K562 (cell line): ENCODE data around the gene C6orf89. TPM values are rescaled to one million over a fixed set of nuclear protein-coding genes. Genes with fewer than 3 reads are reported as not detected.

Experiments used
- ARID2 ChIP-seq: fragments of 450-650 bp; IDR thresholded peaks from 2 replicates; pipeline ENCODE4 v1.6.1; 2017; ENCODE audit warnings: antibody characterized with exemption, mild to moderate bottlenecking
- BHLHE40 ChIP-seq: IDR thresholded peaks from 2 replicates; pipeline ENCODE4 v1.6.1; 2011; ENCODE audit warnings: low read length, improper control_type of control experiment
- CHD4 ChIP-seq: fragments of 200-600 bp; sonication (generic); IDR thresholded peaks from 3 replicates; pipeline ENCODE4 v1.6.1; 2012; ENCODE audit warnings: low read depth, mild to moderate bottlenecking, mixed read lengths, low read length, inconsistent platforms; ENCODE audit not compliant: insufficient read depth, insufficient replicate concordance, poor library complexity, severe bottlenecking
- CTCF ChIP-seq, 3 experiments: IDR thresholded peaks in 2 of 3; conservative IDR thresholded peaks in 1 of 3; 2 replicates each; pipeline ENCODE4 v1.5.1; 2011 to 2012; ENCODE audit warnings: low read length in 3 of 3, mild to moderate bottlenecking in 3 of 3, control low read depth in 2 of 3, improper control_type of control experiment in 1 of 3, inconsistent platforms in 1 of 3, low read depth in 1 of 3, mixed read lengths in 1 of 3, moderate library complexity in 1 of 3; ENCODE audit not compliant: insufficient read depth in 2 of 3
- ETV5 ChIP-seq: sonication (generic); formaldehyde crosslinking; IDR thresholded peaks from 2 replicates; pipeline ENCODE4 v1.4.0; 2020; ENCODE audit warnings: low read depth, mild to moderate bottlenecking, missing genetic modification reagents
- HBP1 ChIP-seq: fragments of 450-650 bp; formaldehyde crosslinking; IDR thresholded peaks from 2 replicates; pipeline ENCODE4 v1.4.0; 2022; ENCODE audit warnings: missing genetic modification characterization
- KDM1A ChIP-seq, 2 experiments: fragments of 450-650 bp; IDR thresholded peaks; 2 replicates each; pipeline ENCODE4 v1.6.1; 2016; ENCODE audit warnings: mild to moderate bottlenecking in 2 of 2
- LEF1 ChIP-seq: fragments of 450-650 bp; IDR thresholded peaks from 2 replicates; pipeline ENCODE4 v1.6.1; 2016; ENCODE audit warnings: mild to moderate bottlenecking
- NCOA1 ChIP-seq: fragments of 450-650 bp; IDR thresholded peaks from 2 replicates; pipeline ENCODE4 v1.6.1; 2016; ENCODE audit warnings: low read depth
- NEUROD1 ChIP-seq: fragments of 150-350 bp; IDR thresholded peaks from 2 replicates; pipeline ENCODE4 v1.6.1; 2014; ENCODE audit warnings: borderline replicate concordance, low read length, low read depth; ENCODE audit not compliant: partially characterized antibody
- POLR2A ChIP-seq: fragments of 450-650 bp; conservative IDR thresholded peaks from 2 replicates; pipeline ENCODE4 v1.6.1; 2016
- PTBP1 ChIP-seq: fragments of 200-400 bp; formaldehyde crosslinking; IDR thresholded peaks from 2 replicates; pipeline ENCODE4 v1.6.1; 2017; ENCODE audit warnings: low read depth, low read length
- RBM22 ChIP-seq: fragments of 200-400 bp; formaldehyde crosslinking; IDR thresholded peaks from 2 replicates; pipeline ENCODE4 v1.6.1; 2018; ENCODE audit warnings: low read length, low read depth; ENCODE audit not compliant: poor library complexity, severe bottlenecking
- RBM39 ChIP-seq: fragments of 200-400 bp; formaldehyde crosslinking; optimal IDR thresholded peaks from 2 replicates; pipeline ENCODE3; 2018; ENCODE audit warnings: low read depth, low read length
- SUPT5H ChIP-seq: fragments of 450-650 bp; IDR thresholded peaks from 2 replicates; pipeline ENCODE4 v1.6.1; 2016
- XRCC4 ChIP-seq: IDR thresholded peaks from one replicate; pipeline ENCODE4 v1.6.1; 2011; ENCODE audit not compliant: insufficient read depth, insufficient read length; ENCODE audit errors: extremely low read depth
- ZNF175 ChIP-seq: fragments of 200-800 bp; sonication (Bioruptor generic); IDR thresholded peaks from 2 replicates; pipeline ENCODE4 v1.6.1; 2016; ENCODE audit warnings: low read depth, mild to moderate bottlenecking, missing genetic modification characterization, missing compliant biosample characterization
- ZNF184 ChIP-seq: sonication (generic); formaldehyde crosslinking; IDR thresholded peaks from 2 replicates; pipeline ENCODE4 v1.5.0; 2020; ENCODE audit warnings: missing genetic modification reagents
- ZNF239 ChIP-seq: fragments of 250-450 bp; sonication (Bioruptor Pico); IDR thresholded peaks from 2 replicates; pipeline ENCODE4 v1.4.0; 2020; ENCODE audit warnings: mild to moderate bottlenecking
- ZNF263 ChIP-seq: sonication (generic); formaldehyde crosslinking; IDR thresholded peaks from 2 replicates; pipeline ENCODE4 v1.8.0; 2022; ENCODE audit warnings: mild to moderate bottlenecking, missing genetic modification reagents, borderline replicate concordance
- ZNF639 ChIP-seq, 2 experiments: fragments of 200-800 bp in 1 of 2; sonication (Bioruptor generic) in 1 of 2; sonication (generic) in 1 of 2; formaldehyde crosslinking in 1 of 2; IDR thresholded peaks in 1 of 2; conservative IDR thresholded peaks in 1 of 2; 2 replicates each; pipeline versions ENCODE4 v1.5.0 to v1.6.1; 2016 to 2020; ENCODE audit warnings: missing compliant biosample characterization in 1 of 2, missing genetic modification characterization in 1 of 2, missing genetic modification reagents in 1 of 2
- polyA plus RNA-seq, 8 experiments: library from polyadenylated mRNA; depleted of rRNA in 4 of 8; stranded (reverse) in 5 of 8; unstranded in 3 of 8; fragments of >200 nt; fragmentation: Nextera tagmentation in 2 of 8; fragmentation: Illumina TruSeq in 1 of 8; extraction: Ambion mirVana in 2 of 8; extraction: Trizol in 1 of 8; gene quantifications; 2 replicates each; pipeline versions ENCODE4 v1.2.1 to v1.2.3, GENCODE V29; 2011 to 2014; ENCODE audit warnings: inconsistent platforms in 1 of 8, missing spikeins in 1 of 8
- total RNA-seq, 7 experiments: library from RNA; depleted of rRNA in 6 of 7; stranded (reverse); fragments of >200 nt in 6 of 7; fragmentation: Illumina TruSeq in 2 of 7; extraction: Trizol in 2 of 7; gene quantifications; 2 replicates each; pipeline versions ENCODE4 v1.2.1 to v1.2.3, GENCODE V29; 2011 to 2021; ENCODE audit warnings: low replicate concordance in 1 of 7

The C6orf89 gene
- total and polyA plus RNA-seq, 9 of the 15 experiments (the other 6 are each of a cell fraction or from before 2014, with no cell fraction given) = 35.2 to 111 (median 58.5) TPM

GRCh38 chr6:36848658-36849441 is 36.9 kb upstream of the C6orf89 start (continued):
- no peak for TF ChIP-seq HBP1 (CRISPR knock-in tag)
- no peak for TF ChIP-seq CTCF (IDR thresholded peaks at IDR 0.05 in 2 of 3, conservative IDR thresholded peaks at IDR 0.05 in 1 of 3; ENCODE audit: insufficient read depth in 2 of 3, low read depth in 1 of 3, low read length in 3 of 3)
- TF ChIP-seq POLR2A = no peak
- TF ChIP-seq ZNF239 (CRISPR knock-in tag) = no peak
- no peak for TF ChIP-seq ZNF639 (CRISPR knock-in tag; conservative IDR thresholded peaks at IDR 0.05 in 1 of 2, IDR thresholded peaks at IDR 0.05 in 1 of 2)
- TF ChIP-seq XRCC4 = no peak
- no peak; the same call in 1 of the 2 replicates for TF ChIP-seq NCOA1
- TF ChIP-seq BHLHE40 = peak; percentile 95
- TF ChIP-seq ZNF175 (CRISPR knock-in tag) = no peak; the same call in 1 of the 2 replicates
- TF ChIP-seq RBM22 = no peak
- no peak for TF ChIP-seq ZNF184 (CRISPR knock-in tag)
- TF ChIP-seq ZNF263 (CRISPR knock-in tag) = peak; percentile 58; the same call in 1 of the 2 replicates
- TF ChIP-seq ETV5 (CRISPR knock-in tag) = peak; percentile 68
- no peak for TF ChIP-seq ARID2
- TF ChIP-seq PTBP1 = no peak
- TF ChIP-seq RBM39 = no peak
- no peak; the same call in 1 of the 2 replicates for TF ChIP-seq LEF1
- TF ChIP-seq SUPT5H = no peak
- peak; percentile 36 for TF ChIP-seq CHD4
- TF ChIP-seq KDM1A (IDR thresholded peaks at IDR 0.05) = peak; percentile 71 to 85; a peak in 3 of 4 replicates
- peak; percentile 58 for TF ChIP-seq NEUROD1
